Astrocyte of the cerebellum (primary cell): ENCODE data around the gene GMDS.

ENCODE experiments used
- DNase-seq: peaks from one replicate; pipeline ENCODE4 v3.0.0-alpha.2; 2011; ENCODE audit warnings: low read depth
- H3K4me3 ChIP-seq: 2 replicates; pipeline ENCODE4 v1.5.1; 2011; ENCODE audit warnings: mild to moderate bottlenecking, low read depth, low read length, moderate library complexity
- in situ Hi-C: cut with HindIII; loops from 2 replicates; pipeline ENCODE4 v1.10.0; 2017; ENCODE audit warnings: low sequenced_read_pairs
- TF ChIP-seq, protein P1 (sequence below): IDR thresholded peaks from 2 replicates; pipeline ENCODE4 v1.5.1; 2012; ENCODE audit warnings: low read length, low read depth, moderate library complexity, mild to moderate bottlenecking; ENCODE audit errors: missing control alignments

The GMDS gene

DNA sequence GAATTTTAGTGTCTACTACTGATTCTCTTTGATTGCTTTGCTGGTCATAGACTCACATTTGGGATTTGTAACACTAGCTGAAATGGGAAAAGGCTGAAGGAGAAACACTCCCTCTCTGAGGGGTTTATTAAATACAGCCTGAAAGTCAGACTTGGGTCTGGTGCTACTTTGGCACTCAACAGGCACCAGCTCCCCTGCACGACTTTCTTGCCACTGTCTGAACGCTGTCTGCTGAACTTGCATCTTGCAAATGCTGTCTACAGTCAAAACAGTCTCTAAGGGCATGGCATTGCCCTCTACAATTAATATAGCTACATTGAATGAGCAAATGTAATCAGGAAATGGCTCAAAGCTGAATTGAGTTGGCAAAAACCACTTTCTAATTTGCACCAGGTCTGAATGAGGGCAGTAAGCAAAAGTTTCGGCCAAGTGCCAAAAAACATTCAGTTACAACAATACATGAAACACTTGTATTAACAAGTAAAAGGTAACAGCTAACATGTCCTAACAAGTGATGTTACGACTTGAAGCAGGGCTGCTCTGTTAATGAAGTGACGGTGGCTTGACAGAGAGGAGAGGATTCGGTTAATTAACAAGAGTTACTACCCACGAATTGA, 516.2 kb downstream of the GMDS start:
- TF ChIP-seq, protein P1, sequence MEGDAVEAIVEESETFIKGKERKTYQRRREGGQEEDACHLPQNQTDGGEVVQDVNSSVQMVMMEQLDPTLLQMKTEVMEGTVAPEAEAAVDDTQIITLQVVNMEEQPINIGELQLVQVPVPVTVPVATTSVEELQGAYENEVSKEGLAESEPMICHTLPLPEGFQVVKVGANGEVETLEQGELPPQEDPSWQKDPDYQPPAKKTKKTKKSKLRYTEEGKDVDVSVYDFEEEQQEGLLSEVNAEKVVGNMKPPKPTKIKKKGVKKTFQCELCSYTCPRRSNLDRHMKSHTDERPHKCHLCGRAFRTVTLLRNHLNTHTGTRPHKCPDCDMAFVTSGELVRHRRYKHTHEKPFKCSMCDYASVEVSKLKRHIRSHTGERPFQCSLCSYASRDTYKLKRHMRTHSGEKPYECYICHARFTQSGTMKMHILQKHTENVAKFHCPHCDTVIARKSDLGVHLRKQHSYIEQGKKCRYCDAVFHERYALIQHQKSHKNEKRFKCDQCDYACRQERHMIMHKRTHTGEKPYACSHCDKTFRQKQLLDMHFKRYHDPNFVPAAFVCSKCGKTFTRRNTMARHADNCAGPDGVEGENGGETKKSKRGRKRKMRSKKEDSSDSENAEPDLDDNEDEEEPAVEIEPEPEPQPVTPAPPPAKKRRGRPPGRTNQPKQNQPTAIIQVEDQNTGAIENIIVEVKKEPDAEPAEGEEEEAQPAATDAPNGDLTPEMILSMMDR, result no peak
- no peak for DNase-seq
- H3K4me3 ChIP-seq, result no peak overlapping the region
- in situ Hi-C loops, result no loop called here

DNA sequence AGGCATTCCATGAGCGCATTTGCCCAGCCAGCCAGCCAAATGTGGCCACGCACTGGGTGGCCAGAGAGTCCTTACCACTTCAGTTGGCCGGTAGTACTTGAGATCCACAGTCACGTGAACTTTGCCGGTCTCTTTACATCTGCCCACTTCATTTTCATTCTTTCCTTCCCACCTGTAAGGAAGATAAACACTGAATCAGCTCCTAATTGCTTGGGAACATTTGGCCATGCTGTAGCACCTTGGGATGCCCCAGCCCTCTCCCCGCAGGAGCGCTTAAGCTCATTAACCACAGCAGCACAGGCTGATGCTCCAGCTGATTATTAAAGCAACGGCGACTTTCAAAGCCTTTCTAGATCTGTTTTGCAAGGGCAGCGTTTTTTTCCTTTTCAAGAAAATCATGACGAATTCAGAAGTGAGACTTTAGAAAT, 519.0 kb downstream of the GMDS start:
- in situ Hi-C loops, result no loop called here
- DNase-seq, result no peak
- no peak overlapping the region for H3K4me3 ChIP-seq
- TF ChIP-seq, protein P1, result no peak

- TF ChIP-seq, protein P1, result no peak
- no peak overlapping the region for H3K4me3 ChIP-seq
- in situ Hi-C loops, result loop anchor here (5.0 kb wide), 1 partner anchor 63 kb away; no protein-coding TSS in a partner anchor
- no peak for DNase-seq
These were observed 520.8 kb downstream of the GMDS start for GRCh38 chr6:1724616-1725015.

DNA sequence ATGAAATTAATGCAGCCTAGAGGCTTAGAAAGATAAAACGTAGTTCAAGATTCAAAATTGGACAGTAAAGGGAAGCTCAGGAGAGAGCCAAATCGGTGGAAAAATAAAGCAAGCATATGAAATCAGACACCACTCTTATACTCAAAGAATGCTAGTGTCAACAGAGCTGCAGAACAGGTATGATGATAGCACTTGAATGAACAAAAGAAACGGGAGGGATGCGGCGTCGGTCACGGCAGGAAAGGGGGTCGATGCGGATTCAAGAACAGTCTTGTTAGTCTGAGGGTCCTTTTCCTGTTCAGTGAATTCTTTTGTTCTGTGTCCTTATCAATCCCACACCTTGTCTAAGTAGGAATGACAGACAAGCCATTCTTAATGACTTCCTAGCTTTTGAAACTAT, 521.3 kb downstream of the GMDS start:
- no peak overlapping the region for H3K4me3 ChIP-seq
- in situ Hi-C loops, result loop anchor here (5.0 kb wide), 1 partner anchor 63 kb away; no protein-coding TSS in a partner anchor
- no peak for DNase-seq
- TF ChIP-seq, protein P1, result no peak

GRCh38 chr6:1722801-1723200, 522.6 kb downstream of the GMDS start:
- H3K4me3 ChIP-seq, result no peak overlapping the region
- in situ Hi-C loops, result loop anchor here (5.0 kb wide), 1 partner anchor 64 kb away; no protein-coding TSS in a partner anchor
- DNase-seq, result no peak
- TF ChIP-seq, protein P1, result no peak

- DNase-seq, result no peak
- TF ChIP-seq, protein P1, result no peak
These were observed 524.6 kb downstream of the GMDS start for GRCh38 chr6:1720620-1721322.

More at GRCh38 chr6:1720620-1721322, 524.6 kb downstream of the GMDS start:
- in situ Hi-C loops, result loop anchor here (5.0 kb wide), 1 partner anchor 67 kb away; no protein-coding TSS in a partner anchor
- H3K4me3 ChIP-seq, result no peak overlapping the region
